ENCODE results near the gene MOB3B.

Gene MOB3B

GRCh38 chr9:27373851-27374250 lies 155.8 kb downstream of the MOB3B start:
- TF ChIP-seq CTCF (IDR thresholded peaks at IDR 0.05; ENCODE audit: low read depth, low read length, missing control alignments), result no peak
- no peak for DNase-seq
- Histone ChIP-seq H3K4me3 (ENCODE audit: low read depth, low read length) (no peak overlapping the region), H3K36me3 (replicated peaks) (no peaks in the 10 kb centered on the region), H3K27me3 (replicated peaks) (no peaks in the 10 kb centered on the region), H3K27ac (no peak overlapping the region)
- in situ Hi-C loops (cut with HindIII; ENCODE audit: low pct_ligation_motif_present, low sequenced_read_pairs), result no loop called here

- in situ Hi-C loops (cut with HindIII; ENCODE audit: low pct_ligation_motif_present, low sequenced_read_pairs), result no loop called here
- H3K36me3 ChIP-seq (replicated peaks), result no peaks in the 10 kb centered on the region
- H3K27me3 ChIP-seq (replicated peaks), result no peaks in the 10 kb centered on the region
- no peak overlapping the region for H3K27ac ChIP-seq
- no peak for DNase-seq
- no peak for TF ChIP-seq CTCF (IDR thresholded peaks at IDR 0.05; ENCODE audit: low read depth, low read length, missing control alignments)
- no peak overlapping the region for H3K4me3 ChIP-seq (ENCODE audit: low read depth, low read length)
These were observed 157.0 kb downstream of the MOB3B start for GRCh38 chr9:27372615-27373014.

GRCh38 chr9:27371382-27371781 lies 158.2 kb downstream of the MOB3B start:
- no peaks in the 10 kb centered on the region for H3K36me3 ChIP-seq (replicated peaks)
- no peak for DNase-seq
- no peak overlapping the region for H3K27ac ChIP-seq
- no peaks in the 10 kb centered on the region for H3K27me3 ChIP-seq (replicated peaks)
- in situ Hi-C loops (cut with HindIII; ENCODE audit: low pct_ligation_motif_present, low sequenced_read_pairs), result no loop called here
- no peak overlapping the region for H3K4me3 ChIP-seq (ENCODE audit: low read depth, low read length)
- TF ChIP-seq CTCF (IDR thresholded peaks at IDR 0.05; ENCODE audit: low read depth, low read length, missing control alignments), result no peak

- no peak for TF ChIP-seq CTCF (IDR thresholded peaks at IDR 0.05; ENCODE audit: low read depth, low read length, missing control alignments)
- no peaks in the 10 kb centered on the region for H3K27me3 ChIP-seq (replicated peaks)
- in situ Hi-C loops (cut with HindIII; ENCODE audit: low pct_ligation_motif_present, low sequenced_read_pairs), result no loop called here
These were observed 160.0 kb downstream of the MOB3B start for GRCh38 chr9:27369591-27369990.

GRCh38 chr9:27368316-27368985 lies 161.2 kb downstream of the MOB3B start:
- DNase-seq, result peak; percentile 47
- Histone ChIP-seq H3K36me3 (replicated peaks) (no peaks in the 10 kb centered on the region), H3K27me3 (replicated peaks) (no peaks in the 10 kb centered on the region), H3K4me3 (ENCODE audit: low read depth, low read length) (no peak overlapping the region), H3K27ac (no peak overlapping the region)
- in situ Hi-C loops (cut with HindIII; ENCODE audit: low pct_ligation_motif_present, low sequenced_read_pairs), result no loop called here
- no peak for TF ChIP-seq CTCF (IDR thresholded peaks at IDR 0.05; ENCODE audit: low read depth, low read length, missing control alignments)

More at GRCh38 chr9:27369591-27369990, 160.0 kb downstream of the MOB3B start:
- H3K36me3 ChIP-seq (replicated peaks), result no peaks in the 10 kb centered on the region
- no peak overlapping the region for H3K4me3 ChIP-seq (ENCODE audit: low read depth, low read length)
- no peak for DNase-seq
- H3K27ac ChIP-seq, result no peak overlapping the region

GRCh38 chr9:27367921-27368315 lies 161.7 kb downstream of the MOB3B start:
- H3K36me3 ChIP-seq (replicated peaks), result no peaks in the 10 kb centered on the region
- no peak for DNase-seq
- TF ChIP-seq CTCF (IDR thresholded peaks at IDR 0.05; ENCODE audit: low read depth, low read length, missing control alignments), result no peak
- H3K27ac ChIP-seq, result no peak overlapping the region
- in situ Hi-C loops (cut with HindIII; ENCODE audit: low pct_ligation_motif_present, low sequenced_read_pairs), result no loop called here
- no peak overlapping the region for H3K4me3 ChIP-seq (ENCODE audit: low read depth, low read length)
- H3K27me3 ChIP-seq (replicated peaks), result no peaks in the 10 kb centered on the region

All from brain microvascular endothelial cell (primary cell).